ENCODE measurements around the gene UBE2N.

DNA sequence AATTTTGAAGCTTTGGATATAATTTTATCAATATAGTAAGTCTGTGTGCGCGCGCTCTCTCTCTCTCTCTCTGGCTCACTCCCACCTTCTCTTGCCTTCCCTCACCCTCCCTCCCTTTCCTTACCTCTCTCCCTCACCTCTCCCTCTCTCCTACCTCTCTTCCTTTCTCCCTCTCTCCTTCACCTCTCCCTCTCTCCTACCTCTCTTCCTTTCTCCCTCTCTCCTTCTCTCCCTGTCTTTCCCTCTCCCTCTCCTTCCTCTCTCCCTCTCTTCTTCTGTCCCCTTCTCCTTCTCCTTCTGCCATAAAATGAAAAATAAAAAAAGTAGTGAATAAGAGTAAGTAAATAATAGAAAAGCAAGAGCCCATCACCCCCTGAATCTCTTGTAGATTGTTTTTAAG is 73.0 kb downstream of the UBE2N start:
- TF ChIP-seq, protein P1, sequence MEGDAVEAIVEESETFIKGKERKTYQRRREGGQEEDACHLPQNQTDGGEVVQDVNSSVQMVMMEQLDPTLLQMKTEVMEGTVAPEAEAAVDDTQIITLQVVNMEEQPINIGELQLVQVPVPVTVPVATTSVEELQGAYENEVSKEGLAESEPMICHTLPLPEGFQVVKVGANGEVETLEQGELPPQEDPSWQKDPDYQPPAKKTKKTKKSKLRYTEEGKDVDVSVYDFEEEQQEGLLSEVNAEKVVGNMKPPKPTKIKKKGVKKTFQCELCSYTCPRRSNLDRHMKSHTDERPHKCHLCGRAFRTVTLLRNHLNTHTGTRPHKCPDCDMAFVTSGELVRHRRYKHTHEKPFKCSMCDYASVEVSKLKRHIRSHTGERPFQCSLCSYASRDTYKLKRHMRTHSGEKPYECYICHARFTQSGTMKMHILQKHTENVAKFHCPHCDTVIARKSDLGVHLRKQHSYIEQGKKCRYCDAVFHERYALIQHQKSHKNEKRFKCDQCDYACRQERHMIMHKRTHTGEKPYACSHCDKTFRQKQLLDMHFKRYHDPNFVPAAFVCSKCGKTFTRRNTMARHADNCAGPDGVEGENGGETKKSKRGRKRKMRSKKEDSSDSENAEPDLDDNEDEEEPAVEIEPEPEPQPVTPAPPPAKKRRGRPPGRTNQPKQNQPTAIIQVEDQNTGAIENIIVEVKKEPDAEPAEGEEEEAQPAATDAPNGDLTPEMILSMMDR (IDR thresholded peaks at IDR 0.05), result no peak
- TF ChIP-seq POLR2AphosphoS5 (IDR thresholded peaks at IDR 0.05) (no peak), POLR2A (IDR thresholded peaks at IDR 0.05) (no peak)

All from prostate gland (tissue), 2 donors.